IPS-NIHi7 (cell line): Measurements from ENCODE around the gene CACNA2D3.
"Not testable (repeated sequence)": the region's sequence is repeated elsewhere in the genome, so short reads cannot be mapped to it uniquely, and the experiment has no call there.

Experiments used
- DNase-seq: peaks from one replicate; pipeline ENCODE4 v3.0.0; 2012; ENCODE audit warnings: mixed read lengths; ENCODE audit errors: extremely low spot score

The CACNA2D3 gene

DNA sequence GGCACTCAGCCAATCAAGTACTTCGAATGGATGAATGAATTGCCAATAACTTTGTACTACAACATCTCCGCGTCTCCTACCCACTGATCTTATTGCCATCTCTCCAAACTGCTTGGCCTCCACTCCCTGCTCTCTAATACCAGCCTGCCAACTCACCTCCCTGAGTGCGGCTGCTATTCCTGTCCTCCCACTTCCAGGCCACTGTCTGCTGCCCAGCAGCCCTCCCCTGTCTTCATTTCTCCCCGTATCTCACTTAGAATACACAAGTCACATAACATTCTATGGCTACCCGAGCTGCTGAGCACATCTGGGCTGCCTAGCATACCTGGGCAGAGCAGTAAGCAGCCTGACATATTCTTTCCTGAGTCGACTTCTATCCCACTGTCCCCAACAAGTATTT is 955.4 kb downstream of the CACNA2D3 start:
- DNase-seq = no peak

- no peak for DNase-seq
Measured at GRCh38 chr3:55078876-55079275, 956.5 kb downstream of the CACNA2D3 start.

DNA sequence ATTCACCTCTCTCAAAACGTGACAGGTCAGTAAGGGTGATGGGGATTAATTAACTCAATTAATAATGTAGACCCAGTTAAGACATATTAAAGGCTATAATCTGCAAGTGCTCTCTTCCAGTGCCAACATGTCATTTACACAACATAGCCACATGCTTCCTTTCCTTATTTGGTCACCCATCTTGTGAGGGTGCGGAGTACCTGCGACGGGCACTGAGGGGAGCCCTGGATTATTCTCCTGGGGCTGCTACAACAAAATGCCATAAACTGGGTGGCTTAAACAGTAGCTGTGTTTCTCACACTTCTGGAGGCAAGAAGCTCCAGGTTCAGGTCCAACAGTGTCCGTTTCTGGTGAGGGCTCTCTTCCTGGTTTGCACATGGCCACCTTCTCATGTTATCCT is 962.9 kb downstream of the CACNA2D3 start:
- no peak for DNase-seq

GRCh38 chr3:55089211-55089610 is 966.9 kb downstream of the CACNA2D3 start:
- DNase-seq = no peak

- no peak for DNase-seq
Measured at GRCh38 chr3:55090291-55090690, 967.9 kb downstream of the CACNA2D3 start.

GRCh38 chr3:55090746-55091145 is 968.4 kb downstream of the CACNA2D3 start:
- no peak for DNase-seq

DNA sequence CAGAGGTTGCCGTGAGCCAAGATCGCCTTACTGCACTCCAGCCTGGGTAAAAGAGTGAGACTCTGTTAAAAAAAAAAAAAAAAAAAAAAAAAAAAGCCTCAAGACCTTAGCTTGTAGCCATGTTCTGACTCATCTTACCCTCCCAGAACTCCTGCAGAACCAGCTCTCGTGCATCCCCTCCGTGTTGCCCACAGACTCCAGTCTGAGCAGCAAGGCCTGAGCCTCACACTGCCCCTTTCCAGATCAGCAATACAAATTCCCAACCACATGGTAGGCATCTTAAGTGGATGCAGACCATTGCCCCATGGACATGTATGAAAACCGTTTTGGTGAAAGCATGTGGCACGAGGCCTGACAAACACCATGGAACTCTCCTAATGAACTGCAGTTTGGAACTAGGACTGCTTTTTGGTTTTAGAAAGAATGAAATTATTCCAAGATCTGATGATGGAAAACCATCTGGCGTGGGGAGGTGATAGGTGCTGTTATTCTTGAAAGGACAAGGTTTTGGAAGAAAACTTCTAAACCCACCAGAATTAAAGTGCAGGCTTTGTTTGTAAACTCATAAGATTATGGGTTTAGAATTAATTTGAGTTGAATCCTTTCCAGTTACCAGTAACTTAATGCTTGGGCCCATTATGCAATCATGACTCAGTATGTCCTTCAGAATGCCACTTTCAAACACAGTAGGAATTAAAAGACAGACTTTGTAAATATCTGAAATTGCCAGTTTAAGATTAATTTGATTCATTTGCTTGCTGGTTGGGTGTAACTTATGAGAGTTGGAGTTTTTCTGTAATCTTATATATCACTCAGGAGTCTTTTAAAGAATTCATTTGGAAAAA is 969.3 kb downstream of the CACNA2D3 start:
- no peak for DNase-seq

DNA sequence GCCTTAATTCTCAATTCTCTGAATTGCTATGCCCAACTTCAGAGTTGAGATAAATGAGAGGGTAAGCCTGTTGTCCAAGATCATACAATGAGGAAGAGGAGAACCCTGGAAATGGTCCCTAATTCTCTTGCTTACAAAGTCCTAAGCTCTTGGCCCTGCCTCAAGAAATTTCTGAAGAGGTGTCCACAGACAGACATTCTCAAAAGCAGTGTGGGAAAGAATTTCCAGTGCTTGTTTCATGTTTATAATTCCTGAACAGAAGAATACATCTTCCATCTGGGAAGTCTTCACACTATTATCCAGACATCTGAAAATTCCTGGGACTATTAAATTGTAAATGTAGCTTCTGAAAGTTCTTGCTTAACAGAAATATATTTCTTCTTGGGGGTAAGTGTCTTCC is 972.3 kb downstream of the CACNA2D3 start:
- DNase-seq = no peak

DNA sequence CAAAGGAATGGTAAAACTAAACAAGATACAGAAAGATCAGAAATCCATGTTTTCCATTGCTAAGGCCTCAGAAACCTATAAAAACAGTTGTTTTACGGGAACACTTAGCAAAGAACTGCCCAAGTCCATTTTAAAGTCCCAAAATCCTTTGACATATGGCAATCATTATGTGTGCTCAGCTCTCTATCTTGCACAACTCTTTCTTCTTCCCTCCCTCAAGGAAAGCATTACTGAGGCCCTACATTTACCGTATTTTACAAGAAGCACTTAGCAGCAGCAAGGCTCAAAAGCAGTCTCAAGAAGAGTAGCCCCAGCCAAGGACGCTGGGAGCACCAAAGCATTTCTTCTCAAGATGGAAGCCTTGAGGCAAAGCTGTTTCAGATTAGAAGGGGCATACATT is 975.1 kb downstream of the CACNA2D3 start:
- DNase-seq = no peak

DNA sequence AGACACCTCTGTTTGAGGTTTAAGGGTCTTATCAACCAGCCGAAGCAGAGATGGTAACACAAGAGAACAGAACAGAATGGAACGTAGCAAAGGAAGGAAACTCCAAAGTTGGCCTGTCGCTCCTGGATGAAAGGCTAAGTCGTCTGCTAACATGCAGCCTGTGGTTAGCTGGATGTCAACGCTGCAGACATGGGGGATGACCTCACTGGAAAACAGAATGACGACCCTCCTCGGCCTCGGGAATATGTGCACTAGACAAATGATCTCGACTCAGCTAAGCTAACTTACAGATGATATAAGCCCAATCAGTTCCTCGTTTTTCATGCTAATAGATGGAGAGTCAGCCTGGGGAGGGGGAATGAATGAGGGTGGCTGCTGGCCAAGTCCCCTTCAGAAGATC is 983.3 kb downstream of the CACNA2D3 start:
- DNase-seq = no peak

DNA sequence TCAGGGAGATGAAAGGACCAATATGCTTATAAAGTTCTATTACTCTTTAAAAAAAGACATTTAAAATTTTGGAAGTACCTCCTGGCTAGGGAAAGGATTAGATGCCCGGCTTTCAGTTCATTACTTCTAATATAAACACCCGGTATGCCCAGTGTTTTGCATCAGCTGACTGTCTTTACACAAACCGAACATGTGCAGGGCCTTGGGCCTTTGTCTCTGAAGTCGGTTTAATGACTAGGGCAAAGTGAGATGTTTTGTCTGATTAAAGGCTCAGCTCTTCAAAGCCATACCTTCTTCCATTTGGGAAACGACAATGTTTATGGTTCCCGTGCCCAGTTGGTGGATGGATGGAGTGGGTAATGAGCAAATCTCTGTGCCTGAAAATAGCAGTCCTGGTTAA is 984.8 kb downstream of the CACNA2D3 start:
- no peak for DNase-seq

GRCh38 chr3:55111906-55112305 is 989.6 kb downstream of the CACNA2D3 start:
- not testable (repeated sequence) for DNase-seq

GRCh38 chr3:55118451-55118850 is 996.1 kb downstream of the CACNA2D3 start:
- DNase-seq = no peak

- DNase-seq = no peak
Measured at GRCh38 chr3:55119268-55119667, 996.9 kb downstream of the CACNA2D3 start.

DNA sequence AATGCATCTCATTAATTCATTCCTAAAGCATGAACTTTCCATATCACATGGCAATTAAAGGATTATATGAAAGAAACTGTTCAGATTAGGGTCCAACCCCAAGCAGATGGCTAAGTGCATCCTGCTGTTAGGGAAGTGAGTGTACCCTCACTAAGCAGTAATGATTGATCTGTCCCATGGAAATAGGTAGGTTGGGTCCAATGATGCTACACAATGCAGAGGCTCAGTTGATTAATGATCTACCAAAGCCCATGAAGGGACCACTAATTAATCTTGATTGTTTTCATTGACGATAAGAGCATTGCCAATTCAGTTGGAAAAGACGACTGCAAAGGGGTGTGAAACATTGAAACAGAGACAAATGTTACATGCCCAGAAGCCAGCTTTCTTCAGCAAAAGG is 1000.0 kb downstream of the CACNA2D3 start:
- no peak for DNase-seq
